HG02623 (cell line): Measurements from ENCODE around the gene TSEN2.
"Not testable (repeated sequence)": the region's sequence is repeated elsewhere in the genome, so short reads cannot be mapped to it uniquely, and the experiment has no call there.

Experiments used
- ATAC-seq: cut with Tn5 transposase; IDR thresholded peaks from one replicate; pipeline ENCODE4 v1.9.1; 2021; ENCODE audit warnings: moderate library complexity; ENCODE audit not compliant: unreplicated experiment

Gene TSEN2

GRCh38 chr3:12471241-12471640 lies 13.0 kb upstream of the TSEN2 start:
- no peak for ATAC-seq

- no peak for ATAC-seq
These were observed 12.2 kb upstream of the TSEN2 start for GRCh38 chr3:12472000-12472610.

- no peak for ATAC-seq
These were observed 11.5 kb upstream of the TSEN2 start for GRCh38 chr3:12472796-12473195.

- ATAC-seq: no peak
These were observed 10.8 kb upstream of the TSEN2 start for GRCh38 chr3:12473511-12473910.

GRCh38 chr3:12476238-12476897 lies 7.9 kb upstream of the TSEN2 start:
- ATAC-seq: no peak

- ATAC-seq: no peak
These were observed 7.0 kb upstream of the TSEN2 start for GRCh38 chr3:12477256-12477655.

GRCh38 chr3:12478326-12478725 lies 6.0 kb upstream of the TSEN2 start:
- ATAC-seq: no peak

- not testable (repeated sequence) for ATAC-seq
These were observed 5.1 kb upstream of the TSEN2 start for GRCh38 chr3:12479198-12479597.

GRCh38 chr3:12479919-12480427 lies 4.3 kb upstream of the TSEN2 start:
- ATAC-seq: no peak

GRCh38 chr3:12483410-12483809 lies 870 bp upstream of the TSEN2 start:
- ATAC-seq: no peak

- ATAC-seq: no peak
These were observed 445 bp upstream of the TSEN2 start for GRCh38 chr3:12483872-12484197.

- ATAC-seq: no peak
These were observed 675 bp downstream of the TSEN2 start for GRCh38 chr3:12484983-12485327.

- ATAC-seq: no peak
These were observed 1.7 kb downstream of the TSEN2 start for GRCh38 chr3:12486001-12486400.

- no peak for ATAC-seq
These were observed 2.6 kb downstream of the TSEN2 start for GRCh38 chr3:12486916-12487315.

GRCh38 chr3:12487336-12487735 lies 3.1 kb downstream of the TSEN2 start:
- no peak for ATAC-seq

GRCh38 chr3:12487786-12488185 lies 3.5 kb downstream of the TSEN2 start:
- no peak for ATAC-seq

GRCh38 chr3:12489368-12489767 lies 5.1 kb downstream of the TSEN2 start:
- no peak for ATAC-seq

GRCh38 chr3:12489832-12490231 lies 5.6 kb downstream of the TSEN2 start:
- no peak for ATAC-seq

- ATAC-seq: no peak
These were observed 6.3 kb downstream of the TSEN2 start for GRCh38 chr3:12490547-12490946.

- ATAC-seq: no peak
These were observed 11.6 kb downstream of the TSEN2 start for GRCh38 chr3:12495749-12496452.

- ATAC-seq: no peak
These were observed 12.1 kb downstream of the TSEN2 start for GRCh38 chr3:12496453-12496761.

GRCh38 chr3:12499474-12499873 lies 15.2 kb downstream of the TSEN2 start:
- no peak for ATAC-seq
